HepG2 (cell line): ENCODE results near the gene AK6. TPM values are rescaled to one million over a fixed set of nuclear protein-coding genes. Genes with fewer than 3 reads are reported as not detected.

Source experiments
- ATAC-seq: fragments of 200-7000 bp; cut with Tn5 transposase; 3 replicates; pipeline ENCODE4 v1.9.1; 2020; ENCODE audit warnings: mild to moderate bottlenecking, moderate library complexity
- BruUV-seq: library from RNA; stranded (reverse); fragments of 400-500 nt; replicated peaks from 2 replicates; lab custom pipeline; 2021; lab: Mats Ljungman, UMichigan
- CTCF ChIA-PET: fragments of 300-600 bp; formaldehyde crosslinking; extraction: SDS; loops from one replicate; lab custom pipeline; 2021; ENCODE audit warnings: low total read pairs, inconsistent platforms, low intra/inter-chr PET ratio; lab: Yijun Ruan, JAX
- POLR2A ChIA-PET: fragments of 350-600 bp; sonication (Branson Sonifier 250); formaldehyde crosslinking; loops from one replicate; lab custom pipeline; 2020; ENCODE audit warnings: antibody characterized with exemption, inconsistent platforms; lab: Yijun Ruan, JAX
- DNase-seq: peaks from one replicate; pipeline ENCODE4 v3.0.0-alpha.2; 2015; ENCODE audit warnings: low spot score
- FAIRE-seq: peaks from 3 replicates; lab custom pipeline; 2011; peaks lifted over from hg19 to GRCh38; lab: Jason Lieb, UNC
- H2AFZ ChIP-seq: one replicate; pipeline ENCODE4 v1.6.1; 2011; ENCODE audit warnings: low read length, inconsistent platforms
- H3K27ac ChIP-seq: fragments of 300-600 bp; 3 replicates; pipeline ENCODE4 v1.8.0; 2011; ENCODE audit warnings: mixed run types, mild to moderate bottlenecking, mixed read lengths, low read length, inconsistent platforms; ENCODE audit not compliant: insufficient read depth; ENCODE audit errors: extremely low read length
- H3K27me3 ChIP-seq, 2 experiments: fragments of 200-600 bp in 1 of 2; 2 replicates in 1 of 2; 3 replicates in 1 of 2; pipeline versions ENCODE4 v1.6.0 to v1.8.0; 2011; ENCODE audit warnings: low read length in 2 of 2, mild to moderate bottlenecking in 2 of 2, moderate library complexity in 2 of 2, inconsistent platforms in 1 of 2; ENCODE audit not compliant: insufficient read depth in 2 of 2, control insufficient read depth in 1 of 2
- H3K36me3 ChIP-seq, 2 experiments: fragments of 200-600 bp in 1 of 2; replicated peaks in 1 of 2; 2 replicates in 1 of 2; 3 replicates in 1 of 2; pipeline versions ENCODE4 v1.5.1 to v1.8.0; 2011; ENCODE audit warnings: low read length in 2 of 2, inconsistent platforms in 1 of 2; ENCODE audit not compliant: insufficient read depth in 2 of 2, control insufficient read depth in 1 of 2
- H3K4me1 ChIP-seq: 2 replicates; pipeline ENCODE4 v1.5.1; 2012; ENCODE audit warnings: low read length, inconsistent platforms; ENCODE audit not compliant: insufficient read depth
- H3K4me2 ChIP-seq: 2 replicates; pipeline ENCODE4 v1.6.0; 2011; ENCODE audit warnings: low read depth, low read length, inconsistent platforms
- H3K4me3 ChIP-seq, 3 experiments: fragments of 200-600 bp in 1 of 3; sonication (generic), shearing (Covaris generic) in 1 of 3; replicated peaks in 1 of 3; 2 replicates each; pipeline ENCODE4 v1.5.1; 2011 to 2016; ENCODE audit warnings: low read length in 3 of 3, inconsistent platforms in 2 of 3, low read depth in 2 of 3, mild to moderate bottlenecking in 2 of 3, control low read depth in 1 of 3, mixed read lengths in 1 of 3; ENCODE audit not compliant: insufficient read depth in 1 of 3
- H3K79me2 ChIP-seq: one replicate; pipeline ENCODE4 v1.6.1; 2011; ENCODE audit warnings: low read length, inconsistent platforms; ENCODE audit not compliant: insufficient read depth
- H3K9ac ChIP-seq: 2 replicates; pipeline ENCODE4 v1.6.0; 2011; ENCODE audit warnings: mild to moderate bottlenecking, low read depth, low read length, inconsistent platforms; ENCODE audit not compliant: insufficient read depth
- H3K9me3 ChIP-seq: 2 replicates; pipeline ENCODE4 v1.5.1; 2012; ENCODE audit warnings: mild to moderate bottlenecking, low read length
- H4K20me1 ChIP-seq: 2 replicates; pipeline ENCODE4 v1.6.0; 2011; ENCODE audit warnings: inconsistent platforms, mild to moderate bottlenecking, low read length, moderate library complexity; ENCODE audit not compliant: insufficient read depth
- ELK4 ChIP-seq: sonication (generic); formaldehyde crosslinking; IDR thresholded peaks from 2 replicates; pipeline ENCODE4 v1.9.0; 2021; ENCODE audit warnings: missing genetic modification reagents, borderline replicate concordance
- FOXJ3 ChIP-seq: sonication (generic); formaldehyde crosslinking; IDR thresholded peaks from 2 replicates; pipeline ENCODE4 v1.4.0; 2020; ENCODE audit warnings: missing genetic modification reagents, mild to moderate bottlenecking, borderline replicate concordance
- MXD3 ChIP-seq: IDR thresholded peaks from 2 replicates; pipeline ENCODE4 v1.6.1; 2016; ENCODE audit warnings: mild to moderate bottlenecking, missing biosample characterization, missing genetic modification reagents
- PHF21A ChIP-seq: sonication (generic); formaldehyde crosslinking; IDR thresholded peaks from 2 replicates; pipeline ENCODE4 v1.5.0; 2020; ENCODE audit warnings: mild to moderate bottlenecking, missing genetic modification reagents
- PLRG1 ChIP-seq: fragments of 450-650 bp; conservative IDR thresholded peaks from 2 replicates; pipeline ENCODE4 v1.6.1; 2016
- SOX6 ChIP-seq, 2 experiments: fragments of 450-650 bp in 1 of 2; sonication (generic) in 1 of 2; formaldehyde crosslinking in 1 of 2; IDR thresholded peaks; 2 replicates each; pipeline versions ENCODE4 v1.4.0 to v1.6.1; 2017 to 2020; ENCODE audit warnings: antibody characterized with exemption in 1 of 2, mild to moderate bottlenecking in 1 of 2, missing genetic modification reagents in 1 of 2
- TFDP1 ChIP-seq: IDR thresholded peaks from 2 replicates; pipeline ENCODE4 v1.6.1; 2016; ENCODE audit warnings: missing compliant biosample characterization, missing genetic modification reagents, borderline replicate concordance
- ZNF564 ChIP-seq: sonication (generic); formaldehyde crosslinking; IDR thresholded peaks from 2 replicates; pipeline ENCODE4 v1.8.1; 2023; ENCODE audit warnings: mild to moderate bottlenecking, missing genetic modification reagents
- ZNF639 ChIP-seq: conservative IDR thresholded peaks from 2 replicates; pipeline ENCODE4 v1.6.1; 2018; ENCODE audit warnings: missing genetic modification reagents
- ZNF879 ChIP-seq: sonication (generic); formaldehyde crosslinking; IDR thresholded peaks from 2 replicates; pipeline ENCODE4 v1.8.1; 2023; ENCODE audit warnings: missing genetic modification reagents
- ZSCAN20 ChIP-seq: sonication (generic); formaldehyde crosslinking; IDR thresholded peaks from 2 replicates; pipeline ENCODE4 v1.4.0; 2020; ENCODE audit warnings: missing genetic modification reagents, mild to moderate bottlenecking, borderline replicate concordance
- WGBS: methylation state at CpG from one replicate; pipeline ENCODE4 v1.1.6; 2017; ENCODE audit warnings: low lambda C conversion rate; 5-methylcytosine and 5-hydroxymethylcytosine counted together
- in situ Hi-C: cut with HindIII; loops from 2 replicates; pipeline ENCODE4 v1.10.0; 2017; ENCODE audit warnings: low pct_unique_long_range_greater_than_20kb; ENCODE audit not compliant: extremely low pct_ligation_motif_present
- intact Hi-C: fragments of 100-400 bp; cut with micrococcal nuclease; formaldehyde crosslinking; loops from one replicate; pipeline ENCODE4 v1.10.0; 2022; ENCODE audit not compliant: unreplicated experiment
- polyA plus RNA-seq, 8 experiments: library from polyadenylated mRNA; depleted of rRNA in 3 of 8; stranded (reverse) in 7 of 8; unstranded in 1 of 8; fragments of >200 nt; fragmentation: Illumina TruSeq in 4 of 8; extraction: Trizol in 4 of 8; gene quantifications; 2 replicates each; pipeline versions ENCODE4 v1.2.1 to v1.2.3, GENCODE V29; 2011 to 2016; ENCODE audit warnings: low read depth in 4 of 8, missing spikeins in 1 of 8, mixed read lengths in 1 of 8; ENCODE audit not compliant: insufficient read depth in 1 of 8
- total RNA-seq, 5 experiments: library from RNA; depleted of rRNA; stranded (reverse); fragments of >200 nt; fragmentation: Illumina TruSeq; extraction: Trizol; gene quantifications; 2 replicates each; pipeline ENCODE4 v1.2.3, GENCODE V29; 2016; ENCODE audit warnings: low read depth in 1 of 5
- TF ChIP-seq, protein P1 (sequence below): IDR thresholded peaks from 2 replicates; pipeline ENCODE4 v1.6.1; 2016; ENCODE audit warnings: mild to moderate bottlenecking

AK6 gene
- total and polyA plus RNA-seq, 2 of the 13 experiments (the other 11 are each of a cell fraction or from before 2014, with no cell fraction given) = 31.1 to 77.2 TPM

DNA sequence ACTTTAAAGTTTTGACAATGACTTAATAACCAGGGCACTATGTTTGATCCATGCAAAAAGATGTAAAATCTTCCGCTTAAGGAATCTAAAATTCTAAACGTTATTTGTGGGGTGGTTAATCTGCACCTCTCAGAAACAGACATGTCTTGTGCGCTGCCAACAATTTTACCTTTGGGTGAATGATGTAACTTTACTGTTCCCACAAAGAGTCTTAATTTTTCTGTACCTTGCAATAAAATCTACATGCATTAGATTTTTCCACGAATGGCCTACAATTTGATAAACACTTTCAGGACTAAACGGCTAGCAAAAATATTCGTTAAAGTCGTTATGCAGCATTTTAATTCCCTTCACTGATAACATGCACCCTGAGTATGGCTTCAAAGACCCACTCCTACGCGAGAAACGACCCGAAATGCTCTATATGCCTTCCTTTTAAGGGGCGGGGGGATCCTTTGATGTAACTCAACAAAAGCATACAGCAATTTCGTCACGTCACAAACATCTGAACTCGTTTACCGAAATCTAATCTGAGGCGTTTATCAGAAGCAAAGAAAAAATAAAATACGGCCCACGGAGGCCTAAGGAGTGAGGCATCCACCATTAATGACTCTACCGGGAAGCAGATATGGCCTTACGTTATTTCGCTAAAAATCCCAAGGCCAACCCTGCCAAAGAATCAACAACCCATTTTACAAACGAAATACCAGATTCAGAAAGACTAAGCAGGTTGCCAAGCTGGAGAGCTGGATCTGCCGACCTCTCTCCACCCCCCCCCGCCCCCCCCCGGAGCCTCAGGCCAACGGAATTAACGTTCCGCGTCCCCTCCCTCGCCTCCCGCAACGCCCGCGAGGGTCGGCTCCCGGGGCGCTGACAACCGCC, 621 bp downstream of the AK6 start (continued):
- TF ChIP-seq MXD3 (CRISPR knock-in tag) (no peak), ZSCAN20 (CRISPR knock-in tag) (0 out of 2 replicates have a peak, but pooled peaks have one; percentile 2), ELK4 (CRISPR knock-in tag) (no peak), SOX6 (IDR thresholded peaks at IDR 0.05) (no peak), SOX6 (CRISPR knock-in tag; IDR thresholded peaks at IDR 0.05) (no peak), ZNF879 (CRISPR knock-in tag) (no peak)
- TF ChIP-seq, all 625 proteins: peak for 22

- no peaks in the 10 kb centered on the region for H3K9me3 ChIP-seq
- ATAC-seq = no peak
- H3K4me3 ChIP-seq = peak overlapping the region; percentile 88 to 99 (median 93)
- H2AFZ ChIP-seq = no peak overlapping the region
- DNase-seq = no peak
- H3K27me3 ChIP-seq = no peaks in the 10 kb centered on the region; a peak in 1 of 5 replicates
- CTCF ChIA-PET = no interaction called here
- FAIRE-seq = no peak
- peaks cover 41% of the 10 kb centered on the region for H3K4me1 ChIP-seq
- 68% methylated on average over 11 of the region's 11 CpGs for WGBS
- H3K36me3 ChIP-seq = peaks cover 3 to 29% of the 10 kb centered on the region in 2 experiments; a peak in 3 of 5 replicates
- peak overlapping the region; percentile 100 for H3K27ac ChIP-seq
- POLR2A ChIA-PET = no interaction called here
- peak overlapping the region; percentile 81 for H3K4me2 ChIP-seq
- intact Hi-C loops = loop anchor here (1.0 kb wide), 1 partner anchor 274 kb away; no protein-coding TSS in a partner anchor
- H3K79me2 ChIP-seq = peaks cover 86% of the 10 kb centered on the region
- H4K20me1 ChIP-seq = peaks cover 12% of the 10 kb centered on the region
- no TSS peak for BruUV-seq
- in situ Hi-C loops = no loop called here
- H3K9ac ChIP-seq = peak overlapping the region; percentile 95
- TF ChIP-seq ZNF564 (CRISPR knock-in tag) = no peak
- TF ChIP-seq, protein P1, sequence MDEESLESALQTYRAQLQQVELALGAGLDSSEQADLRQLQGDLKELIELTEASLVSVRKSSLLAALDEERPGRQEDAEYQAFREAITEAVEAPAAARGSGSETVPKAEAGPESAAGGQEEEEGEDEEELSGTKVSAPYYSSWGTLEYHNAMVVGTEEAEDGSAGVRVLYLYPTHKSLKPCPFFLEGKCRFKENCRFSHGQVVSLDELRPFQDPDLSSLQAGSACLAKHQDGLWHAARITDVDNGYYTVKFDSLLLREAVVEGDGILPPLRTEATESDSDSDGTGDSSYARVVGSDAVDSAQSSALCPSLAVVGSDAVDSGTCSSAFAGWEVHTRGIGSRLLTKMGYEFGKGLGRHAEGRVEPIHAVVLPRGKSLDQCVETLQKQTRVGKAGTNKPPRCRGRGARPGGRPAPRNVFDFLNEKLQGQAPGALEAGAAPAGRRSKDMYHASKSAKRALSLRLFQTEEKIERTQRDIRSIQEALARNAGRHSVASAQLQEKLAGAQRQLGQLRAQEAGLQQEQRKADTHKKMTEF (CRISPR knock-in tag) = peak; percentile 31; the same call in 1 of the 2 replicates
- 0 out of 2 replicates have a peak, but pooled peaks have one; percentile 17 for TF ChIP-seq TFDP1 (CRISPR knock-in tag)
- no peak for TF ChIP-seq PLRG1
- no peak for TF ChIP-seq ZNF639 (CRISPR knock-in tag)
- no peak for TF ChIP-seq PHF21A (CRISPR knock-in tag)
- TF ChIP-seq FOXJ3 = no peak
Observed at GRCh38 chr5:69367697-69368279, 1.5 kb downstream of the AK6 start.
